Central memory CD4-positive, alpha-beta T cell (primary cell): ENCODE results near the gene ZNF735.
A peak's percentile ranks its signal among the peaks of the same experiment; 100 is the strongest.
"Not testable (repeated sequence)": the region's sequence is repeated elsewhere in the genome, so short reads cannot be mapped to it uniquely, and the experiment has no call there.

Experiments
- DNase-seq: peaks from one replicate; pipeline ENCODE4 v3.0.0; 2022
- total RNA-seq, 3 experiments: gene quantifications; one replicate each; lab custom pipeline; 2026; lab: John Stamatoyannopoulos, UW

Gene ZNF735
- 0 reads per million in 3 experiments for total RNA-seq

DNA sequence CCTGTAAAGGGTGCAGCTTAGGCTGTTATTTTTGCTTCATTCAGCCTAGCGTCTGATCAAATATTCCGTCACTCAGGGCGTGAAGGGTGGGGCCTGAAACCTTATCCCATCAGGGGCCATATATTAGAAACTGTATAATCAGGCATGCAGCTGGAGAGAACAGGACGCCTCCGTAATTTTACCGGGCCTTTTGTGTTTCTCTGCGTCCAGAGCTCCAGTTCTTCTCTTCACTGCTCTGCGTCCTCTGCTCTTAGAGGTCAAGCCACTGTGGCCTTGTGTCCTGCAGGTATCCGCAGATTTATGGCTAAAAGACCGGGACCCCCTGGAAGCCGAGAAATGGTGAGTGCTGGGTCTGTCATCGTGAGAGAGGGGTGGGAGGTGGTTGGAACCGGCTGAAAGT, at the start of gene ZNF735:
Gene ZNF735 (plus strand): TSS at position 301 of the 400 bp plus-strand sequence. CDS start 0 bp downstream, at position 301.
- DNase-seq = no peak

GRCh38 chr7:64170974-64171373, 36.0 kb upstream of the ZNF735 start:
- not testable (repeated sequence) for DNase-seq

DNA sequence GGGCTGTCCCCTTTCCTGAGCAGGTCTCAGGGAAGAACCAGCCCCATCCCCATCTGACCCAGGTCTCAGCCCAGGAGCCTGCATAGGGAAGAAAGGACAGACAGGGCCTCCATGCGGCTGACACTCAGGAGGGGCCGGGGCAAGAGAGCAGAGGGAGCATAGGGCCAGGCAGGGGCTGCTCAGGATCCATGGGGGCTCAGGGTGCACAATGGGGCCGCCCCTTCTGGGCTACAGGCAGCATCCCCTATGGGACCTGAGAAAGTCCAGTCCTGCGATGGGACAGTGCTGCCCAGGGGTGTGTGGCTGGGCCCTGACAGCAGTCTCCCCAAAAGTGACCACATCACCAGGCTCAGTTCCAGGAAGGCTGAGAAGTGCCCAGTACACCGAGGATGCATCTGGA, 32.7 kb upstream of the ZNF735 start:
- DNase-seq = no peak

- no peak for DNase-seq
Observed at GRCh38 chr7:64174941-64175340, 32.1 kb upstream of the ZNF735 start.

- no peak for DNase-seq
Observed at GRCh38 chr7:64180989-64181388, 26.0 kb upstream of the ZNF735 start.

- DNase-seq = no peak
Observed at GRCh38 chr7:64181586-64181985, 25.4 kb upstream of the ZNF735 start.

- no peak for DNase-seq
Observed at GRCh38 chr7:64182036-64182790, 24.8 kb upstream of the ZNF735 start.

DNA sequence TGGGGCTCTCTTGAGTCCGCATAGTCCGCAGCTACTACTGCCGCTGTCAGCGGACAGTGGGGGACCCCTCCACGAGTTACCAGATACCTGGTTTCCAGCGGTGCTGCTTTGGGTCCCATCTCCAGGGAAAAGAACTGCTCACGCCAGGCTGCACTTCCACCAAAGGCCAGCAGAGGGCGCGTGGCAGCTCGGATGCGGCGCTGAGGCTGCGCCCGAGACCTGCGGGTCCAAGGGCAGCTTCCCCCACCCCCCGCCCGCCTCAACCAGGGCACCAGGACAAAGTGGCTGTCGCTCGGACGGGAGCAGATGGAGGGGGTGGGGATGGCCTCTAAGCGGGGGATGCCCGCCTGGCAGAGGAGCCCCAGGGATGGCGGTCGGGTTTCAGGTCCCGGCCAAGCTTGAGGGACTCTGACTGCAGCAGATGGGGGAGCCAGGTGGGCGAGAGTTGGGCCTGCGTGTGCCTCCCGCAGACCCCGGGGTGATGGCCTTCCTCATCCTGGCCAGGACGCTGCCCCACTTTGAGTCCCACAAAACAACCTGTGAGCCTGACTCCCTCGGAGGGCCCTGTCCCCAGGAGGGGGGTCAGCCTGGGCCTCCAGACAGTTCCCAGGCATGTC, 23.8 kb upstream of the ZNF735 start:
- peak; percentile 16 for DNase-seq

DNA sequence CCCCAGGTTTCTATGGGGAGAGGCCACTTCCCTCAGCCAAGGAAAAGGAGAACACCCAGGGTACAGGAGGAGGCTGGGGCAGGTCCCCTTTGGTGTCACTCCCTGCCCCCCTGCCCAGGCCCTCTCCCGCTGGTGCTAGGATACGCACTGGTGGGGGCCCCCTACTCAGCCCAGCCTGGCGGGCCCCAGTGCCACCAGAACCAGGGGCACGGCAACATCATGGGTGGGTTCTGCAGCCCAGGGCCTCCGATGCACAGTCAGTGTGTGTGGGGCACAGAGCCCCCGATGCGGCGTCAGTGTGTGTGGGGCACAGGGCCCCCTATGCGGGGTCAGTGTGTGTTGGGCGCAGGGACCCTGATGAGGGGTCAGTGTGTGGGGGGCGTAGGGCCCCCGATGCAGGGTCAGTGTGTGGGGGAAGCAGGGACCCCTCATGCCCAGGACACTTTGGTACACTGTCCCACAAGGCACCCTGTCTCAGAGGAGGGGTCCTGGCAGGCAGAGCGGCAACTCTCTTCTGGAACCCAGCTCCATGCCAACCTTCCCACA, 23.1 kb upstream of the ZNF735 start:
- DNase-seq = no peak

GRCh38 chr7:64184376-64184775, 22.6 kb upstream of the ZNF735 start:
- no peak for DNase-seq

GRCh38 chr7:64187408-64187807, 19.6 kb upstream of the ZNF735 start:
- no peak for DNase-seq

GRCh38 chr7:64192148-64192704, 14.8 kb upstream of the ZNF735 start:
- no peak for DNase-seq

DNA sequence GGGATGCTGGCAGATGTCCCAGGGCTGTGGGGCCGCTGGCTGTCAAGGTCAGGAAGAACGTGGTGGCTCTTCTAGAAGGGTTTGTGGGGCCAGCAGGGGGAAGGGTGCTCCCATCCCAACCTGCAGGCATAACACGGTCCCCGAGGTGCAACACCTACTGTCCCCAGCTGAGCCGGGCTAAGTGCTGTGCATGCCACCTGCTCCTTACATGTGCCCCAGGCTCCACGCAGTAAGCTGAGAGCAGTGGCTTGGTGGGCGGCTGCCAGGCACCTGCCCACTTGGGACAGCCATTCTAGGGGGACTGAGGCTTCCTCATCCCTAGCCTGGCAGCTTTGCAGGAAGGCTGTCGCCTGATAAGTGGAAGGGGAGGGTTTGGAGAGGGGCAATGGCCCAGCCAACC, 14.2 kb upstream of the ZNF735 start:
- DNase-seq = no peak

- not testable (repeated sequence) for DNase-seq
Observed at GRCh38 chr7:64219710-64220298, 12.8 kb downstream of the ZNF735 start.

- DNase-seq = no peak
Observed at GRCh38 chr7:64223366-64223765, 16.4 kb downstream of the ZNF735 start.

DNA sequence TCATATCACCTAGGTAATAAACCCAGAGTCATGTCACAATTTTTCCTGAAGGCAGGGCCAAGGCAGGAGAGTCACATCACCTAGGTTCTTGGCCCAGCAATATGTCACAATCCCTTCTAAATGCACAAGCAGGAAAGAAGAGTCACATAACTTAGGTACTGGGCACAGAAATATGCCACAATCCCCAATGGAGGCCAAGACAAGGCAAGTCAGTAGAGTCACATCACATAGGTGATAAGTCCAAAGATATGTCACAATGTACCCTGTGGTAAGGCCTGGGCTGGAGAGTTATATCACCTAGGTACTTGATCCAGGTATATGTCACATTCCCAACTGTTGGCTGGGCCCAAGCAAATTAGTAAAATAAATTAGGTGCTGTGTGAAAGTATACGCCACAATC, 21.2 kb downstream of the ZNF735 start, which contains the start of gene ZNF679:
Gene ZNF679 (plus strand): TSS at position 301 of the 400 bp plus-strand sequence. CDS start 20,644 bp downstream, outside the sequence.
- not testable (repeated sequence) for DNase-seq

GRCh38 chr7:64266341-64266919, 59.4 kb downstream of the ZNF735 start:
- no peak for DNase-seq
